Measurements from ENCODE around the gene OPALIN.

DNA sequence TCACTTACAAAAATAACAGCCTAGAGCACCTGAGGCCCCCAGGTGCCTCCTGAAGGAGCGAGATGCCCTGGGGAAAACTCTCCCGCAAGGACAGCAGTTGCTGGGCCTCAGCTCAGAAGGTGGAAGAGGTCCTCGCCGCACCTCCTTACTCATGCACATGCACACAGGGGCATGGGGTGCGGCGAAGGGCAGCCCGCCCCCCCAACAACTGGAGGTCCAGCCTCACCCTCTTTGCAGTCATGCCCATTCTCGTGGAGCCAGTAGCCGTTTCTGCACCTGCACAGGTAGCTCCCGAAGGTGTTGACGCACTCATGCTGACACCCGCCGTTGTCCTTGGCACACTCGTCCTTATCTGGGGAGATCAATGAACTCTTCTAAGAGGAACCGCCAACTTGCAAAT lies 19.9 kb upstream of the OPALIN start:
- TF ChIP-seq OSR1 (CRISPR knock-in tag; IDR thresholded peaks at IDR 0.05) (no peak), ZNF565 (CRISPR knock-in tag; conservative IDR thresholded peaks at IDR 0.05; ENCODE audit: low read depth) (no peak)
